Kidney (tissue), 14 donors: ENCODE data around the gene CRACDL. TPM values are rescaled to one million over a fixed set of nuclear protein-coding genes. Genes with fewer than 3 reads are reported as not detected.

Experiments used
- DNase-seq, 5 donors: peaks; one replicate each; pipeline ENCODE4 v3.0.0-alpha.2; 2013 to 2020
- FAIRE-seq: peaks from 2 replicates; lab custom pipeline; 2012; peaks lifted over from hg19 to GRCh38; lab: Jason Lieb, UNC
- H3K27ac ChIP-seq, 2 donors: one replicate each; pipeline ENCODE4 v1.7.0; 2013; ENCODE audit warnings: low read depth in 2 of 2, low read length in 2 of 2, inconsistent platforms in 1 of 2
- H3K27me3 ChIP-seq: one replicate; pipeline ENCODE4 v1.7.1; 2013; ENCODE audit warnings: low read length, inconsistent platforms; ENCODE audit not compliant: control insufficient read depth, insufficient read depth
- H3K36me3 ChIP-seq, 3 donors: one replicate each; pipeline versions ENCODE4 v1.7.0 to v1.7.1; 2013; ENCODE audit warnings: low read length in 3 of 3, control low read depth in 1 of 3, inconsistent platforms in 1 of 3; ENCODE audit not compliant: insufficient read depth in 3 of 3, control insufficient read depth in 2 of 3
- H3K4me1 ChIP-seq, 3 donors: one replicate each; pipeline versions ENCODE4 v1.7.0 to v1.7.1; 2013; ENCODE audit warnings: low read length in 3 of 3, inconsistent platforms in 1 of 3, low read depth in 1 of 3; ENCODE audit not compliant: control insufficient read depth in 2 of 3, insufficient read depth in 2 of 3
- H3K4me3 ChIP-seq, 3 donors: one replicate each; pipeline versions ENCODE4 v1.7.0 to v1.8.1; 2013; ENCODE audit warnings: low read length in 3 of 3, control low read depth in 1 of 3, inconsistent platforms in 1 of 3
- H3K9ac ChIP-seq, 3 donors: one replicate each; pipeline versions ENCODE4 v1.7.0 to v1.7.1; 2013; ENCODE audit warnings: low read length in 3 of 3, control low read depth in 1 of 3, inconsistent platforms in 1 of 3
- H3K9me3 ChIP-seq, 3 donors: one replicate each; pipeline versions ENCODE4 v1.7.0 to v1.7.1; 2013; ENCODE audit warnings: low read length in 3 of 3, control low read depth in 1 of 3, inconsistent platforms in 1 of 3; ENCODE audit not compliant: control insufficient read depth in 2 of 3, insufficient read depth in 1 of 3
- intact Hi-C: fragments of 100-400 bp; cut with DNase I; formaldehyde crosslinking; loops from one replicate; pipeline ENCODE4 v1.11.1; 2022
- polyA plus RNA-seq: library from polyadenylated mRNA; stranded (reverse); fragments of 350-450 nt; fragmentation: Illumina TruSeq; extraction: RNeasy Lipid Tissue Mini Kit (QIAGEN cat#74804); gene quantifications from one replicate; pipeline ENCODE4 v1.2.3, GENCODE V29; 2014; ENCODE audit warnings: low read depth, low replicate concordance; ENCODE audit not compliant: insufficient read depth
- total RNA-seq: library from RNA; stranded (reverse); fragmentation: NEBNext Ultra II Directional; extraction: Animal tissue kit (Norgen Biotek cat#: 25700); gene quantifications from one replicate; pipeline ENCODE4 v1.2.1, GENCODE V29; 2021
- TF ChIP-seq, protein P1 (sequence below): IDR thresholded peaks from 3 replicates; pipeline ENCODE4 v1.5.1; 2012; ENCODE audit warnings: mild to moderate bottlenecking, moderate library complexity, borderline replicate concordance; ENCODE audit not compliant: insufficient read depth; ENCODE audit errors: extremely low read depth
- donor health status: control.
- donor health status: control.
- donor health status: control.
- donor health status: control.
- donor health status: control.
- donor health status: DM: yes; HTN: yes; CAD: no.
- donor health status: Normal renal cell carcinoma (clear cell type).

CRACDL gene
- total and polyA plus RNA-seq, 2 donors from 2014 or later: 4.3 to 14.8 TPM

- no peaks in the 10 kb centered on the region for H3K27me3 ChIP-seq
- no peaks in the 10 kb centered on the region for H3K36me3 ChIP-seq
- H3K9me3 ChIP-seq: peaks cover 0 to 3% (median 0%) of the 10 kb centered on the region in 3 donors
- peak in 1 of 5 donors; percentile 49 for DNase-seq
- TF ChIP-seq, protein P1, sequence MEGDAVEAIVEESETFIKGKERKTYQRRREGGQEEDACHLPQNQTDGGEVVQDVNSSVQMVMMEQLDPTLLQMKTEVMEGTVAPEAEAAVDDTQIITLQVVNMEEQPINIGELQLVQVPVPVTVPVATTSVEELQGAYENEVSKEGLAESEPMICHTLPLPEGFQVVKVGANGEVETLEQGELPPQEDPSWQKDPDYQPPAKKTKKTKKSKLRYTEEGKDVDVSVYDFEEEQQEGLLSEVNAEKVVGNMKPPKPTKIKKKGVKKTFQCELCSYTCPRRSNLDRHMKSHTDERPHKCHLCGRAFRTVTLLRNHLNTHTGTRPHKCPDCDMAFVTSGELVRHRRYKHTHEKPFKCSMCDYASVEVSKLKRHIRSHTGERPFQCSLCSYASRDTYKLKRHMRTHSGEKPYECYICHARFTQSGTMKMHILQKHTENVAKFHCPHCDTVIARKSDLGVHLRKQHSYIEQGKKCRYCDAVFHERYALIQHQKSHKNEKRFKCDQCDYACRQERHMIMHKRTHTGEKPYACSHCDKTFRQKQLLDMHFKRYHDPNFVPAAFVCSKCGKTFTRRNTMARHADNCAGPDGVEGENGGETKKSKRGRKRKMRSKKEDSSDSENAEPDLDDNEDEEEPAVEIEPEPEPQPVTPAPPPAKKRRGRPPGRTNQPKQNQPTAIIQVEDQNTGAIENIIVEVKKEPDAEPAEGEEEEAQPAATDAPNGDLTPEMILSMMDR: no peak
- no peak for FAIRE-seq
- intact Hi-C loops: no loop called here
- H3K27ac ChIP-seq: no peak overlapping the region
- no peak overlapping the region for H3K9ac ChIP-seq
- H3K4me3 ChIP-seq: no peak overlapping the region
- no peaks in the 10 kb centered on the region for H3K4me1 ChIP-seq
Measured at GRCh38 chr2:98924038-98924830, 11.8 kb downstream of the CRACDL start.

DNA sequence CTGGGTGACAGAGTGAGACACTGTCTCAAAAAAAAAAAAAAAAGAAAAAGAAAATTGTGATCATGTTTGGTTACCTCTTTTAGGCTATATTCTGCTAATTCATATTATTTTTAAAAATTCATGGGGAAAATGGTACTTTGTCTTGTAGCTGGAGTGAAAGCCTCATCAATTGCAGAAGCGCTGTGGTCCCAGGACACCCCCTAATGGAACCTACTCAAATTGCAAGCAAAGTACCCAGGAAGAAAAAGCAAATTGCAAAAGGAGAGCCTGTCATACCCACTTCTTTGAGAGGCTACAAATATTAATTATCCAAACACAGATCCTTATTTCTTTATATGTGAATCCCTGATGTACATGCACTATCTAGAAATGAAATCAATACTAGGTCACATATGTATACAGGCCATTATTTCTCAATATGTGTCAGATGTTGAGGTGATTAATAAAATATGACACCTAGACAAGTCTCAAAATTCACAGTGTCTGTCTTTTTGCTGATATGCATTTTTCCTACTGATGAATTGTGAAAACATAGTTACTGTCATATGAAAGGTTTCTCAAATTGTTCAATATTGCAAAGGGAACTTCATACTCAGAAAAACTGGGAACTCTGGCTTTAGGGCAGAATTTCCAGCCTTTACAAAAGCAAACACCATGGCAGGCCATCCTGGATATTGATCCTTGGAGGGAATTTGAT lies 12.6 kb downstream of the CRACDL start:
- H3K27ac ChIP-seq: no peak overlapping the region
- no peaks in the 10 kb centered on the region for H3K36me3 ChIP-seq
- H3K4me3 ChIP-seq: no peak overlapping the region
- H3K4me1 ChIP-seq: no peaks in the 10 kb centered on the region
- intact Hi-C loops: no loop called here
- TF ChIP-seq, protein P1: no peak
- DNase-seq: no peak
- H3K27me3 ChIP-seq: no peaks in the 10 kb centered on the region
- peaks cover 0 to 3% (median 0%) of the 10 kb centered on the region in 3 donors for H3K9me3 ChIP-seq
- no peak overlapping the region for H3K9ac ChIP-seq
- FAIRE-seq: no peak

DNA sequence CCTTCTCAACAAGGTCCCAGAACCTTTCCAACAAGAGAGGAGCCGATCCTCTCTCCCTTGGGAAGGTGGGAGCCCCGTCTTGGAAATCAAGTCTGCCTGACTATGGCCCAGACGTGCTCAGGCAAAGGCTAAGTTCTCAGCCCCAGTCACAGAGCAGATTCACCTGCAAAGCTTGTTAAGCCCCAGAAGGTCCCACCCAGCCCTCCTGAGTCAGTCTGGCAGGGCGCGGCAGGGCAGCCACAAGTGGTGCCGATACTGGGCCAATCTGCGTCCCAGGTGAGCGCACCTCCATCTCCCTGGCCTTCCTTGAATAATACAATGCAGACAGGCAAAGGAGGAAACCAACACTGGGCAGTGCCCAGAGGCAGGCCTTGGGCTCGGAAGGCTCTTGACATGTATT lies 15.0 kb downstream of the CRACDL start:
- peak in 1 of 5 donors; percentile 12 for DNase-seq

More for the DNA sequence above, 15.0 kb downstream of the CRACDL start:
- Histone ChIP-seq H3K9ac (no peak overlapping the region), H3K9me3 (peaks cover 0 to 3% (median 0%) of the 10 kb centered on the region in 3 donors), H3K4me3 (no peak overlapping the region), H3K4me1 (no peaks in the 10 kb centered on the region), H3K27me3 (no peaks in the 10 kb centered on the region), H3K36me3 (no peaks in the 10 kb centered on the region), H3K27ac (no peak overlapping the region)
- no peak for FAIRE-seq
- TF ChIP-seq, protein P1: no peak
- intact Hi-C loops: no loop called here
